Activated CD4-positive, alpha-beta T cell treated with anti-CD3 and anti-CD28 coated beads, Interleukin-2, Interleukin-6, amounts not matched to agents 100 ng/mL and 50 ng/mL, durations not matched to agents 16 hours and 8 hours (primary cell): Measurements from ENCODE around the gene SNX8.

Experiments used
- DNase-seq: peaks from one replicate; pipeline ENCODE4 v3.0.0-alpha.2; 2020

The SNX8 gene

DNA sequence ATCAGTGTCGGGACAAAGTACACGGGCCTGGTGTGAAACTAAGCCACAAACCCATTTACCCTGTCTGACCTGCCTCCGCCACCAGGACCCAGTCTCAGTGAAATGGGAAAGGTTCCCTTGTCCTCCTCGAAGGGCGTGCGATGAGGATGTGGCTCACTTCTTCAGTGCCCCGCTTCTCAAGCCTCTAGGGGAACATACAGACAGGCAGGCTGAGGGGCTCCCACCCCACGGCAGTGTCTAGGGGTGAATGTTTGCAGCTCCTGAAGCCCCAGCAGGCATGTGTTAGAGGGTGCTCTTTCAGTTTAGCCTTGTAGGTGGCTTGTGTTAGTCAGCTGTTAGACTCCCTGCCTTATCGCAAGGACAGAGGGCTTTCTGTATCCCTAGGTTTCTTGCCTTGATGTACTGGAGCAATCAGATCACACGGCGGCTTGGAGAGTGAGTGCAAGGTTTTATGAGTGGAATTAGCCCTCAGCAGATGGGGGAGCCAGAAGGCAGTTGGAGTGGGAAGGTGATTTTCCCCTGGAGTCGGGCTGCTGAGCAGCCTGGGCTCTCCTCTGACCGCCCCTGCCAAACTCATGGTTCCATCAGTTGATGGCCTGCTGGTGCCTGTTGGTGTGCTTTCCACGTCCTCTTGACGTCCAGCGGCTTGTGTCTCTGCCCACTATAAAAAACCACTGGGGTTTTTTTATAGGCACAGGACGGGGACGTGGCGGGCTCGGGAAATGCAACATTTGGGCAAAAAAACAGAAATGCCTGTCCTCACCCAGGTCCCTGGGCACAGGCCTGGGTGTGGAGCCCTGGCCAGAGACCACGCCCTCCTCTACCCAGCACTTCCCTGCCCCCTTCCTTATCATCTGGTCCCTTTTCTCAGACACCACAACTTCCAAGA is 71.5 kb downstream of the SNX8 start:
- peak; percentile 38 for DNase-seq

DNA sequence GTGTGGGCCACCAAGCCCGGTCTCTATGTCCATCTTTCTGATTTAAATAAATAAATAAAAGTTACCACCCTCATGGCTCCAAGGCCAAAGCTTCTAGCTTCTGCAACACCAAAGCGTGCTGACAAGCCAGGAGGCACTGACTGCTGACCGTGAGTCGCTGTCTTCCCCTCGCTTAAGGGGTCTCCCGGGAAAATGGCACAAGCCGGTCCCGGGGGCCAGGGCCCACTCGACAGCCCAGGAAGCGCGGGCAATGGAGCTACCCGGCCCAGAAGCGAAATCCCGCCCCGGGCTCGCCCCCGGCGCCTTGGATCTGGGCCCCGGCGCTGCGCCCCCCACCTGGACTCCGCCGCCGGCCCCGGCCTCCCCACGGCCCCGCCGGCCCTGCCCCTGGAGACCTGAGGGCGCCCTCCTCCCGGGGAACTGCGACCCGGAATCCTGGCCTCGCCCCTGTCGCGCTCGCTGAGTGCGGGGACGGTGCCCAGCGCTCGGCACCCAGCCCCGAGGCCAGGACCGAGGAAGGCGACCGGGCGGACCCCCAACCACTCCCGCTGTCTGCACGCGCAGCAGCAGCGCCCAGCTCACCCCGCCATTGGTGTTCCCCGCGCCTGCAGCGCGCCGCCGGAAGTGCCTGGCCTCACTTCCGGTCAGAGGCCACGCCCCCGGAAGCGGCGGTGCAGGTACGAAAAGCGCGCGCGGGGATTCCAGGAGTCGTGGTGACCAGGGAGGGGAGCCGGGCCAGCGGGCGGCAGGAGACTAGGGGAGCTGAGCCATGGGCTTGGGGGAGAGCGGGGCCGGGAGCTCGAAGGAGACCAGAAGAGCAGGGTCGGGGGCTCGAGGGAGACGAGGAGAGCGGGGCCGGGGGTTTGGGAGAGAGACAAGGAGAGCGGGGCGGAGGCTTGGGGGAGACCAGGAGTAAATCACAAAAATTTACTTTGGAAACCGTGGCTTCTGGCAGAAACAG is 72.4 kb downstream of the SNX8 start, which contains the start of the genes MRM2 and NUDT1:
MRM2 (minus strand) TSS at position 626 of the 961 bp plus-strand sequence; CDS start at position 590, 36 bp downstream.
NUDT1 (plus strand) TSS at position 647 of the 961 bp plus-strand sequence. CDS start 2,349 bp downstream, outside the sequence.
- DNase-seq, result peak; percentile 91

DNA sequence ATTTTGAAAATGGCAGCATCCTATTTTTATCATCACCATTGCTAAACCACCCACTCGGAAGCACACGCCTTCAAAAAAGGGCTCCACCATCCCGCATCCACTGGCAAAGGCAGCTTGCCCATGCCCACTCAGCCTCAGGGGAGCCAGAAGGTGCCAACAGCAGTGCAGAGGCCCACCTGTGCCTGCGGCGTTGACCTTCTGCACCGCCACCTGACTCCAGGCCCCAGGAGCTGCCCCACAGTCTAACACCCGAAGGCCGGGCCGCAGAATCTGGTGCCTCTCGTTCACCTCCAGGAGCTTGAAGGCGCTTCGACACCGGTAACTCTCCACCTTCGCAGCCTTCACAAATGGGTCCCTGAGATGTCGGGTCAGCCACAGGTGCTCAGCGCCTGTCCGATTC is 75.0 kb downstream of the SNX8 start:
- DNase-seq, result no peak

DNA sequence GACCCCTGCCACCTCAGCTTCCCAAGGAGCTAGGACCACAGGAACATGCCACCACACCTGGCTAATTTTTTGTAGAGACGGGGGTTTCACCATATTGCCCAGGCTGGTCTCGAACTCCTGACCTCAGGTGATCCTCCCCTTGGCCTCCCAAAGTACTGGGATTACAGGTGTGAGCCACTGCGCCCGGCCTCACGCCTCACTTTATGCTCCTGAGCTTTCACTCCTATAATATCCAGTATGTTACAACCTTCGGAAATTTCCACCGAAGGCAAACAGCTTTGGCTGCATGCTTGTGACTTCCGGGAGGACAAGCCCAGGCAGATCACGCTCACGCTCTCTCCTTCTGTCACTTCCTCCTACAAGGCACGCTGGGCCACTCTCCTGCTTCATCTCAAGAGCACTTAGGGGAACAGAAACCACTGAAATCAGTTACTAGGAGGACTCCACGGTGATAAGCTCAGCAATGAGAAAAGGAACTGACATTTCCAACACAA is 77.1 kb downstream of the SNX8 start:
- no peak for DNase-seq

DNA sequence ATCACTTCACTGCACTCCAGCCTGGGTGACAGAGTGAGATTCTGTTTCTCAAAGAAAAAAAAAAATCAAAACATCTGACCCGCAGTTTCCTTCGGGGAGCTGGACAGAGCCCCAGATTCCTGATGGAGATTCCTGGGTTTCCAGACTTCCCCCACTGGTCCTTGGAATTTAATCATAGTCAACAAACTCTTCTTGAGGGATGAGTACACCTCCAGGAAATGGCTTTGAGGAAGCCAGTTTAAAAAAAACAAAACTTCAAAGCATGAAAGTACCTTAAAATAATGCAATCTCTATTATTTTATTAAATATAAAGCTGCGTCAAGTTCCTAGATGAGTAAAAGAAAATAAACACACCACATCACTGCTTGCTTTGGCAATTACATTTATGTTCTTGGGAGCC is 80.3 kb downstream of the SNX8 start:
- DNase-seq, result no peak

DNA sequence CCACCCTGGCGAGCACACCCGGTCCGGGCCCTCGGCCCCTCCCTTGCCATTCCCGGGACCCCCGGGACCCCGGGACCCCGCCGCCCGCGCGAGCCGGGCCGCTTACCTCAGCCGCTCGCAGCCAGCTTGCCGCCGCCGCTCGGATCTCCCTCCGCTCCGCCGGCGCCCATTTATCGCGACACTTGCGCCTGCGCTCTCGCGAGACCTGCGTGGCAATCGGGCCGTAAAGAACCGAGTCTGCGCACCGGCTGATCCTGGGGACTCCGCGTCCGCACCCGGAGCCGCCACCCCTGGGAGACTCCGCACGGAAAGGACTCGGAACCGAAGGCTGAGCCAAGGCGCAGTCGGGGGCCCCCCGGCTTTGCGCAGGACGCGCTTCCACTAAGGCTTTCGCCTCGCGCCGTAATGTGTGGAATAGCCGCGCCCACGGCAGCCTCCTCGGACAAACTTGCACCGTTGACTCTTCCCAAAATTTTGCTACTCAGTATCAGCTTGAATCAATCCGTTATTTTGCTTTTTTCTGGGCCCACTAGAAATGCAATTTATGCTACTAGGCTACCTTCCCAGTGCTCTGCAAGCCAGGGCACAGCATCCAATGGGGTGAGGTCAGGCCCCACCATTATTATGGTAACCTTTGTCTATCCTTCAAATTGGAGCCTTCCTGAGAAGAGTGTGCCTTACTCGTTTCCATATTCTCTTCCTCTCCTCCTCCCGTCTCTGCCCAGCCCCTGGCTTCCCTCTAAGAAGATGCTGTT is 81.3 kb downstream of the SNX8 start, which contains the start of gene MAD1L1:
MAD1L1 (minus strand) TSS at position 180 of the 755 bp plus-strand sequence. CDS start 2,812 bp downstream, outside the sequence.
- DNase-seq, result peak; percentile 92

DNA sequence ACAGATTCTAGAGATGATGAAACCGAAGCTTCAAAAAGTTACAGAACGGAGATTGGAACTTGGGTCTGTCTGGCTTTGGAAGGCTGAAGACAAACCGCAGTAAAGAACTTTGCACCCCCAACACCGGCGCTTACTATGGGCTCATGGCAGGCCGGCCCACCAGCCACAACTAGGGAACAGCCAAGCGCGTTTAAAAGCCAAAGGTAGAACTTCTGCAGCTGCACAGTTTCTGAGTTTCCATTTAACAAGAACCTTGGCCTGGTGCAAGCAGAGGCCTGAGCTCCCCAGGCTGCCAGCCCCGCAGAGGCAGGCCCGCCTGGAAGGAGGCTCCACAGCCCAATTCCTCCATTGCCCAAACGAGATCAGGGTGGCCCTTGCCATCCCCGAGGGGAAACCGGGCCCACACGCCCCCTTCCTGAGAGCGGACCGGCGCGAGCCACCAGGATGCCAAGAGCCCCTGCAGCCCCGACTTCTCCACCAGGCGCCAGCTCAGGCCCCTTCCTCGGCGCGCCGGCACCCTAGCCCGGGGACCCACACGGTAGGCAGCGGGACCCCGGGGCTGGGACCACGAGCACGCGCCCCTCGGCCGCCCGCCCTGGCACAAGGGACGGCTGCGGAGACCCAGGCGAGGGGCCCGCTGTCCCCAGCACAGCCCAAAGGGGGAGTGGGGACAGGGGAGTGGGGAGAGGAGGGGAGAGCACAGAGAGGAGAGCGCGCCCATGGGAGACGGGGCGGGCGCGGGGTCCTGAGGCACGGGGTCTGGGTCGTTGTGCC is 82.1 kb downstream of the SNX8 start:
- DNase-seq, result peak; percentile 44

DNA sequence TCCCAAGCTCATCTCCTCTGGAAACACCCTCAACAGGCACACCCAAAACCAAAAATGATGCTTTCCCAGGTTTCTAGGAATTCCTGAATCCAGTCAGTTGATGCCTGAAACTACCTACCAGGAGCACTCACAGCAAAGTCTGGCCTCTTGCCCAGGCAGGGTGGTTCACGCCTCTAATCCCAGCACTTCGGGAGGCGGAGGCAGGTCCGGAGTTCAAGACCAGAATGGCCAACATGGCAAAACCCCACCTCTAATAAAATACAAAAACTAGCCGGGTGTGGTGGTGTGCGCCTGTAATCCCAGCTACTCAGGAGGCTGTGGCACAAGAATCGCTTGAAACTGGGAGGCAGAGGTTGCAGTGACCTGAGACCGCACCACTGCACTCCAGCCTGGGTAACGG is 83.4 kb downstream of the SNX8 start:
- no peak for DNase-seq

DNA sequence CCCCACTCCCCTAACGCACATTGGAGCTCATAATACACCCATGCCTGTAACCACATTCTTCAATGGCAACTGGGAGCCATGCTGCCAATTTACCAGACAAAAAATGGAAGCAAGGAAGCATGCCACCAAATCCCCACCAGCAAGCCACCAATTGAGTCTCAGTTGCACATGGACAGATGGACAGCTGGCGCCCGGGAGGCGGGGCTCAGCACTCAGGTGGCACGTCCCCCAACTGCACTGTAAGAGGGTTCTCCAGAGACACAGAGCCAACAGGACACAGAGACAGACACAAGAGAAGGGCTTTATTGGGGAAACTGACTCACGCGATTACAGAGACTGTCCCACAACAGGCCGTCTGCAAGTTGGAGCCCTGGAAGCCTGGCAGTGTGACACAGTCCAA is 84.0 kb downstream of the SNX8 start:
- DNase-seq, result no peak

DNA sequence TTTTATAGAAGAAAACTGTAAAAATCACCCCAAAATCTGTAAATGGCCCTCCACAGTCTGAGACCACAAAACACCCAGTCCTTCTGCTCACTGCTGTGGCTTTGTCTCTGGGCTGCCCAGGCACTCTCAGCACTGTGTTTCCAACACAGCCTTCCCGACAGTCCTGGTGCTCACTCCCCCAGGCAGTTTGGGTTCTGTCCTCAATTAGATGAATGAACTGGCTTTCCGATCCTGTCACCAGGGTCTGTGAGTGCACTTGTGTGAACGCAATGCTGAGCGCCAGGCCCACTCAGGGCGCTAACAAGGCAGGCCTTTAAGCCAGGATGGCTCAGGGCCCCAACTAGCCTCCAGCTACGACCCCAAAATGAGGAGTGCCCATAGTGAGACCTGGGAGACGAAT is 84.8 kb downstream of the SNX8 start:
- no peak for DNase-seq

DNA sequence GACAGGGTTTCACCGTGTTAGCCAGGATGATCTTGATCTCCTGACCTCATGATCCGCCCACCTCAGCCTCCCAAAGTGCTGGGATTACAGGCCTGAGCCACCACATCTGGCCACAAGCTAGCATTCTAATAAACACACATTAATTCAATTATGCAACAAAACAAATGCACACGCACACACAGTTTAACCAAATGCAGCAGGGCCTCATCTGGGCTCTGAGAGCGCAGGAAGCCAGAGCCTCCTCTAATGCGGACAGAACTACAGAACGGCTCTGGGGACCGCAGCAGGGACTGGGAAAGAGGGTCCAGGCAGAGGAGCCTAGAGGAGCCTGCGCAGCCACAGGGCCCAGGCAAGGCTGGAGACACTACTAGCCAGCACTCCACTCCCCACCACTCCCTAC is 85.3 kb downstream of the SNX8 start:
- DNase-seq, result no peak

DNA sequence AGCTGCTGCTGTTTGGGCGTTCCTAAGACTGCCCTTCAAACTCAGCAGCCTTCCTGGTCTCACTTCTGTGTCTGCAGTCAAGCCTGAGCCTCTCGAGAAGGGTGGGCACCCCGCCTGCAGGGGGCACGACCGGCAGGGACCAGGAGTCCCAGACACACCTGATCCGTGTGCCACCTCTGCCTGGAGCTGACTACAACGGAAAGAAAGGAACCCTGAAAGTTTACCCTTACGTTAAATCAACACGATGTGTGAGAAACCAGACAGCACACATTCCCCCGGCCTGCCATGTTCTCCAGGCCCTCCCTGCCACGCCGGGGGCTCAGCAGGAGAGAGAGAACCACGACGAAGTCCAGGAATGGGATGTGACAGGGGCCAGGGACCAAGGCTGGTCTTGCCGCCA is 86.5 kb downstream of the SNX8 start:
- DNase-seq, result no peak

DNA sequence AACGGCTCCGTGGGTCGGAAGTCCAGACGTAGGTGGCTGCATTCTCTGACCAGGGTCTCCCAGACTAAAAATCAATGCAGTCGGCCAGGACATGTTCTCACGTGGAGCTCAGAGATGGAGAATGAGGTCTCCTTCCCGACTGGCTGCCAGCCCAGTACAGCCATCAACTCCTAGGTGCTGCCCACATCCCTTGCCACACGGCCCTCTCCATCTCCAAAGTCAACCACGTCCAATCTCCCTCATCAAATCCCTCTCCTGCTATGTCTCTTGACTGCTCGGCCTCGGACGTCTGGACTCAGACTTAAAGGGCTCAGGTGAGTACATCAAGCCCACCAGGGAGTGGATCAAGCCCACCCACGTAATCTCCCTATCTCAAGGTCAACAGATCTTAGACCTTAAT is 88.4 kb downstream of the SNX8 start:
- no peak for DNase-seq

DNA sequence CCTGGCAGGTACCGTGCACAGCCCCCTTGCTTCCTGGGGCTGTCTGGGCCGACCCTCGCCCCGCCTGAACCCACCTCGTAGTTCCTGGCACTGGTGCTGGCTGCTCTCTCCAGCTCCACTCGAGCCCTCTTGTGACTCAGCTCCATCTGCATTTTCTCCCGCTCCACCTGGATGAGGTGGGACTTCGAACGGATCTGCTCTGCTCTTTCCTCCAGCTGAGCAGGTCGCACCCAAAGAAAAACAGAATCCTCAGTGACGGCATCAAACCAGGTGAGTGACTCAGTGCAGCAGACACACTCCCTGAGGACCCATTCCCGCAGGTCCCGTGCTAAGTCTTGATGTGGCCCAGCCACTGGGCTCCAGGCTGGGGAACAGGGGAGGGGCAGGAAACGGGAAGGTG is 88.9 kb downstream of the SNX8 start:
- DNase-seq, result no peak

DNA sequence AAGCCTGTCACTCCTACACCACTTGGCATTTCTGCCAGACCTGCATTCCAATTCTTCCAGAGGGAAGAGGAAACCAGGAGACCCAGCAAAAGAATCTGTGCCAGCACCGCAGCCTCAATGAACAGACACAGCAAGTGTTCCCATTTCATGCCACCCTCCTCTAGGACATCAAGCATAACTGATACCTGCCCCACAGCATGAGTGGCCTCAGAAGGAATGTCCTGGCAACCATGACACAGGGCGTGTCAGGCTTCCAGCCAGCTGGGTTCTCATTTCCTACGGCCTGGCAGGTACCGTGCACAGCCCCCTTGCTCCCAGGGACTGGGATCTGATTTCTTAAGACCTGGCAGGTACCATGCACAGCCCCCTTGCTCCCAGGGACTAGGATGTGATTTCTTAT is 89.3 kb downstream of the SNX8 start:
- no peak for DNase-seq

DNA sequence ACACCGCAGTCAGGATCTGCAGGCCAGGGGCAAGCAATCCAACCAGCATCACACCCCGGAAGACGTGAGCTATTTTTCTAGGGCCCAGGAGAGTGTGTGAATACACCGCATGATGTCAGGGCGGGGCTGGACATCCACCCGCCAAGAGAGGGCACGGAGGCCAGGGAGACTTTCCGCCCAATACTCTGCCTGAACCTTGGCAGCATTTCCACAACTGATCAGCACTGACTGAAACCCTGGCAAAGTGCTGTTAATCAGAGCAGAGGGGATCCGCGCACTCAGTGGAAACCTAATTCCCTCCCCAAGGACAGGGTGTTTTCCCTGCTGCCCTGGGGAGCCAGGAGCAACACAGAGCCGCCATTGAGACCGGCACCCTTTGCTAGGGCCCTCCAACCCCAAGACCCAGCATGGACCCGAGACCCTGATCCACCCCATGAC is 89.7 kb downstream of the SNX8 start:
- DNase-seq, result no peak

DNA sequence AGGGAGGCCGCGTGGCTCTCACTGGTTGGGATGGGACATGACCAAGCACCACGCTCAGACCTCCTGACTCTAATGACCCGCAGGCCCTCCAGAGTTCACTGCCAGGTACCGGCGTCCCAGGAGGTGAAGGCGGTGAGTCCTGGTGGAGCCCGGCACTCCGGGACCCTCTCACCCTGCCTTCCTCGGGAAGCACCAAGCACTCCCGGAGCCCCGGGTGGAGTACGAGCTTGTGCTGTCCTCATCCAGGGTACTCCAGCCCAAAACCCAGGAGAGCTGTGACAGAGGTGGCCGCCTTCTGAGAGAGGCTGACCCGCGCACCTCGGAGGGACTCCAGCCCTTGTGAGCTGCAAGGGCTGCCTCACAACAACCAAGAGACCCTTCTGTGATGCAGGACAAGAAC is 90.9 kb downstream of the SNX8 start:
- no peak for DNase-seq

DNA sequence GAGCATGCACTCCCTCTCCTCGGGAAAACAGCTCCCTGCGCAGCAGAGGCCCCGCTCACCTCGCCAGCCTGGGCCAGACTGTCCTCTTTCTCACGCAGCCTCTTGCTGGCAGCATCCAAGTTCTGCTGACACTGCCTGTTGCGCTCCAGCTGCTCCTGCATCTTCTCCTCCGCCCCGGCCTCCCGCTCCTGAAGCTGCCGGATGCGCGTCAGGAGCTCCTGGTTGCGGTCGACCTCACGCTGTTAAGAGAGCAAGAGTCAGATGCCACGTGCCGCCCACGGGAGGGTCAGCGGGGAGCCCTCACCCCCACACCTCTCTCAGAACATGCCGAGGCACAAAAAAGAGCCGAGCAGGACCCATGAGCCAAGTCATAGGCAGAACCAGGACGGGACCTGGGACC is 91.7 kb downstream of the SNX8 start:
- DNase-seq, result no peak

DNA sequence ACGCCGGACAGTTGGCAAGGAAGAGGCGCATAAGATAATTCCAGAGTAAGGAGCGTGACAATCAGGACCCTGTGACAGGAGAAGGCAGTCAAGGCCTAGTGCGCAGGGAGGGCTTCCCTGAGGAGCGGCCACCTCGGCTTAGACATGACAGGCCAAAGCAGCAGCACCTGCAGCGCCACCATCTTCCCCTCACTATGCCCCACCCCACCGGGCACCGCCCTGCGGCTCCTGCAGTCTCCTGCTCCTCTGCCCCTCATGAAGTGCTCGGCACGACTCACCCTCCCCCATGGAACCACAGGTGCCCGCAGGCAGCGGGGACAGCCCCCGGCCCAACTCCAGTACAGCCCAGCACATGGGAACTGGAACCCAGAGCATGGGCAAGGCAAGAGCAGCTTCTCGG is 93.3 kb downstream of the SNX8 start:
- no peak for DNase-seq

DNA sequence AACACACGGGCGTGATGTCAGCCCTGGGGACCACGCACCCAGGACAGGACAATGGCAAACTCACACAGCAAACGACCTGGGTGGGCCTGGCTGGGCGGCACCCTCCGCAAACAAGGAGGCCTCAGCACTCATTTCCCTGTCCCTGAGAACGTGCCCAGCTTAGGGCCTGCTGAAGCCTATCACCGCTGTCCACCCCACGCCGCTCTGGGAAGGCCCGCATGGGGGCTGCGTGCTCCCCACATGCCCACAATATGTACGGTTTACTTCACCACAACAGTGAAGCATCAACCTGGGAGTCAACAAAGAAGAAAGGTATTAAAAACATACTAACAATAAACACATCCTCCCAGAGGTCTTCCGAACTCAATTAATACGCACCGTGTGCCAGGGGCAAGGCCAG is 93.7 kb downstream of the SNX8 start:
- DNase-seq, result no peak

DNA sequence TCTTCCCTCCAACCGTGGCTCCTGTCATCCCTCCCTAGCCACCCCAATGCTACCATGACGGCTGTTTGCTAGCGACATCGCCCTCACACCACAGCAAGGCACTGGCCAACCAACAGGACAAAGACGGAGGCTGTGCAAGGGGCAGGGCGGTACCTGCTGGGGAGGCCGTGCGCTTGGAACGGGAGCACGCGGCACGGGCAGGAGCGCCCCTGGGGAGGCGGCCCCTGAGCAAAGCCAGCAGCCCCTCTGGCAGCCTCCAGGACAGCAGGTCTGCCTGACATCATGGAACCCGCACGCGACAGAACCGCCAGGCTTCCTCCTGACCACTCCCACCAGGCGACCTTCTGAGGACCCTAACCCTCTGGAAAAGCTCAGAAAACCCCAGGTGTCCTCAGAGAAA is 94.2 kb downstream of the SNX8 start:
- no peak for DNase-seq

DNA sequence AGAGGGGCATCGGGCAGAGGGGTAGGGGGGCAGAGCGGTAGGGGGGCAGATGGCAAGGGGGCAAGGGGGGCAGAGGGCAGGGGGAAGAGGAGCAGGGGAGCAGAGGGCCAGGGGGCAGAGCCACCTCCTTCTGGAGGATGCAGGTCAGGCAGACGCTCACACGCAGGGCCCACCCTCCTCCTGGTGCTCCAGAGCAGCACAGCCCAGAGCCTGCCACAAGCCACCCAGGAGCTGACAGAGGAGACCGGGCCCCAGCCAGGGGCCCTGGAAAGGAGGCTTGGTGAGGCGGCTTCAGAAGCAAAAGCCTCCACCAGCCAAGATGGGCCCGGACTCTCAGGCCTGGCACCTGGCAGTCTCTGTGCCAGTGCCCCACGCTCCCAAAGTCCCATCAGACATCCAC is 94.6 kb downstream of the SNX8 start:
- no peak for DNase-seq
